HG02642 (cell line): ENCODE results near the gene TGM3.

Experiments
- ATAC-seq: cut with Tn5 transposase; IDR thresholded peaks from one replicate; pipeline ENCODE4 v1.9.1; 2021; ENCODE audit warnings: mild to moderate bottlenecking; ENCODE audit not compliant: unreplicated experiment, poor library complexity

TGM3 gene

GRCh38 chr20:2332711-2333110, 36.9 kb downstream of the TGM3 start:
- no peak for ATAC-seq

- no peak for ATAC-seq
Observed at GRCh38 chr20:2333821-2334220, 38.0 kb downstream of the TGM3 start.

DNA sequence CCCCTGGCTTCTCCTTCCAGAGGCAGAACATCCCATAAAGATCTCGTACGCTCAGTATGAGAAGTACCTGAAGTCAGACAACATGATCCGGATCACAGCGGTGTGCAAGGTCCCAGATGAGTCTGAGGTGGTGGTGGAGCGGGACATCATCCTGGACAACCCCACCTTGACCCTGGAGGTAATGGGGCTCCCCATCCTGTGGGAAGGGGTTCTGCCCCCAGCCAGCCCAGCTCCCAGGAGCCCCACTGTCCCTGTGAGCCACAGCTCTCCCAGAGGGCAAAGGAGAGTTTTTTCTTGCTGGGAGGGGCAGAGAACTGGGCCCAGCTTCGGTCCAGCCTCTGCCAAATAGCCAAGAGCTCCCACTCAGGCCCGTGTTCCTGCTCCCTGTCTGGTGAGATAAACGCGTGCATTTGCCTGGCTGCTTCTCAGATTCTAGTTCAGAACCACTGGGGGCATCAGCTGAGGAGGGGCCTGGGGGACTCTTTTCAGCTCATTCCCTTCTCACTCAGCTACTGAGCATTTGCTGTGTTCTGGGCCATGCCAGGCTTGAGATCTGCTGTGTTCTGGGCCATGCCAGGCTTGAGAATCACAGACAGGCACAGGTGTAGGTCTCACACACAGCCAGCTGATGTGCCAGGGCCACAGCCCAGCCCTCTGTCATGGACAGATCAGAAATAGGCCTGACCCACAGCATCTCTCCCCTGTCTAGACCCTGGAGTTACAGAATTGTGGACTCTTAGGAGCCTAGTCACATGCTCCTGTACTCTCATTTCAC, 39.5 kb downstream of the TGM3 start:
- ATAC-seq, result no peak

DNA sequence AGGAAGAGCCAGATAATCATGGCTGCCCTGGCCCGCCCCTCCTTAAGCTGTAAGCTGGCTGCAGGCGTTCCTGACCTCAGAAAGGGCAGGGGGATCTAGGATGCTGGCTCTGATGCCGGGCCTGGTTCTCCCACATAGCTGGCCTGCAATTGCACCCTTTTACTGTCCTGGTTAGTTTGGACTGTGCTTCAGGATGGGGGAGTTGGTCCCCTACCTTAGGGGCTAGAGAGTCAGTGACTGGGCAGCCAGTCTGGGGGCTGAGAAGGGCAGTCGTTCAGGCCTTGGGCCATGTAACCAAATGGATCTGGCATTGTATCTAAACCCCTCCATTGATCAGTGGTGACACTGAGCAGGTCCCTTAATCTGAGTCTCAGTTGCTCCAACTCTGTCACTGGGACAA, 40.7 kb downstream of the TGM3 start:
- ATAC-seq, result no peak

DNA sequence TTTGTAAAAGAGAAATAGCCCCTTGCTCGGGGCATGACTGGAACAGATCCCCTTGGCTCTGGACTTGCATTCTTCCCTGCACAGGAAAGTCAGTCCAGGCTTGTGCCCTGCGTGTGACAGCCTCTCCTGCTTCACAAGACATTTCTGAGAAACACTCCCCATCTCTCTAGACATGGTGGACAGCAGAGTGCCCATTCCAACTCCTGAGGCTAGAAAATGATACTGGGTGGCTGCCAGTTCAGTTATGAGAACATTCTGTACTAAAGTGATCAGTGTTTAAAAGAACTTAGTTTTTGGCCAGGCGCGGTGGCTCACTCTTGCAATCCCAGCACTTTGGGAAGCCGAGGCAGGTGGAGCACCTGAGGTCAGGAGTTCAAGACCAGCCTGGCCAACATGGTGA, 41.3 kb downstream of the TGM3 start:
- no peak for ATAC-seq

DNA sequence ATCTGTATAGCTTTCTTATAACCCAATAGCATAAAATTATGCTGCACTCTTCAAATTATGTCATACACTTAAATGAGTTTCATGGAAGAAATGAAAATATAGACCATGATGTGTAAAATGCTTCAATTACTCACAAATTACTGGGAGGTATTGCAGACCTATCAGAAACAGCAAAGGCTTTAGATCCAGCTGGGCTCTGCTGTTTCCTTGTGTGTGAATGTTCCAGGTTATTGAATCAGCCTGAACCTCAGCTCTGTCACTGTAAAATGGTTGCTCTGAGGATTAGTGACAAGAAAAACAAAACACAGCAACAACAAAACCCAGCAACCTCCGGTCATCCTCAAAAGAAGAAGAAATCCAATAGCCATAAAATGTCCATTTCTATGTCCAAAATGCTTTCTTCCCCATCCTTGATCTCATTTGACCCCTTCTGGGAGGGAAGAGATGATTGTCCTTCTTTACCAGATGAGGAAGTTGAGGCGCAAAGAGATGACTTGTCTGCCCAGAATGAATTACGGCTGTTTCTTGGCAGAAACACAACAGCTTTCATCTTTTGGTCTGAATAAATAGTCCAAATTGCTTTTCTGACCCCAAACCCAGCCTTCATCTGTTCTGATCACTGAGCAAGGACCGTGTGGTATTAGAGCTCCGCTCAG, 42.7 kb downstream of the TGM3 start:
- no peak for ATAC-seq

DNA sequence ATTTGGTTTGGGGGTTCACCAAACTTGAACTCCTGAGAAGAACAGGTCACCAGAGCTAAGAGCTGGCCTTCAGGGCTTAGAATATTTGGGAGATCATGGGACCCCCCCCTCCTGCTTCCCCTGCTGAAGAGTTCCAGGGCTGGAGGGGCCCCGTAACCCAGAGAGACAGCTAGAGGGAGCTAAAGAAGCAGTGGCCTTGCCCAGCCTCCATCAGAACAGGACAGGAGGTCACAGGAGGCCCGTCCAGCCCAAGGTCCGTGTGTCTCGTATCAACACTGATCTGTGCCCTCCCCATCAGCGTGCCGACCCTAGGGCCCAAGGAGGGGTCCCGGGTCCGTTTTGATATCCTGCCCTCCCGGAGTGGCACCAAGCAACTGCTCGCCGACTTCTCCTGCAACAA, 44.3 kb downstream of the TGM3 start:
- no peak for ATAC-seq

- ATAC-seq, result no peak
Observed at GRCh38 chr20:2340823-2341222, 45.0 kb downstream of the TGM3 start.

DNA sequence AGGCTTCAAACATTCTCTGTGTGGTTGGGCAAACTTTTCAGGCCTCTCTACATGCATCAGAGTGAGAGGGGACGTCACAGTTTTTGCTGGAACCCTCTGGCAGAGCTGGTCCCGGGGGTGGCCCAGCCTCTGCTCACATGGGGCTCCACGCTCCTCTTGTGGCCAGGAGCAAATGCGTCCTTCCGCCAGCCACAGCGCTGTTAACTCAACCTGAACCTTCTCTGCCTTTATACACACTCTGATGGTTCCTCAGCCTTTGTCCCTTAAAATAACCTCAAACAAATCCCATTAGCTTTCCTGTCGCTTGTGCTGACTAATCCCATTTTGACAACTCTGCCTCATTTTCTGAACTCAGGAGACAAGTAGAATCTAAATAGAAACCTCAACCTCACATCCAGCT, 45.5 kb downstream of the TGM3 start:
- no peak for ATAC-seq

GRCh38 chr20:2342243-2342642, 46.4 kb downstream of the TGM3 start:
- ATAC-seq, result no peak

- ATAC-seq, result no peak
Observed at GRCh38 chr20:2346188-2346587, 50.4 kb downstream of the TGM3 start.

- no peak for ATAC-seq
Observed at GRCh38 chr20:2348336-2348735, 52.5 kb downstream of the TGM3 start.

DNA sequence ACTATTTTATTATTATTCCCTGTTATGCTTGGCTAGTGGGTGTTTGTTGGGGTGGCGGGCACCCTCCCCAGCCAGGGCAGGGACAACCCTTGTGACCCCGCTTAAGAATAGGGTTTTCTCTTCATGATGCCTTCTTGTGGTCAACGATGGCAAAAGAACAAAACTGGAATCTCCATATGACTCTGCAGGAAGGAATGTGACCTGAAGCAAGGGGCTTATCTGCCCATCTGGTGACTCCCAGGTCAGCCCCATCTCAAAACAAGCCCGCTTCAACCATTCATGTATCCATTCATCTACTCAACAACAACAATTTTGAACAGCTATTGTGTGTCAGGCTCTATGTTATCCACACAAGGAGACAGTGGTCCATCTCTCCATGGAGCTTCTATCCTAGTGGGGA, 54.0 kb downstream of the TGM3 start:
- ATAC-seq, result no peak

DNA sequence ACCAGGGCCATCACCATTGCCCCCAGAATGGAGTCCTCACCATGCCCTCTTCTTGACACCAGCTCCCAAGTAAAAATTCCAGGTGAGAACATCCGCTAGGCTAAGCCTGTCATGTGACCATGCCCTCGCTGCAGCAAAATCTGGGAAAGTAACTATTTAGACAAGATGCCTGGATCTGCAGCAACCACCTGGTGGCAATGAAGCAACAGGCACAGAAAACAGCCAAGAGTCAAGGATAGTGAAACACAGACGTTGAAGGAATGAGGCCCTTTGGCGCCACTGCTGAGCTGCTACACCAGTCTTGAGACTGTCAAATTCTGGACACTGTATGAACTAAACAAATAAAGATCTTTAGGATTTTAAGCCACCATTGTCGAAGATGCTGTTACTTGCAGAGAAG, 54.8 kb downstream of the TGM3 start:
- ATAC-seq, result no peak

GRCh38 chr20:2353231-2353630, 57.4 kb downstream of the TGM3 start:
- ATAC-seq, result no peak

- no peak for ATAC-seq
Observed at GRCh38 chr20:2357114-2357513, 61.3 kb downstream of the TGM3 start.

- no peak for ATAC-seq
Observed at GRCh38 chr20:2358006-2358405, 62.2 kb downstream of the TGM3 start.

DNA sequence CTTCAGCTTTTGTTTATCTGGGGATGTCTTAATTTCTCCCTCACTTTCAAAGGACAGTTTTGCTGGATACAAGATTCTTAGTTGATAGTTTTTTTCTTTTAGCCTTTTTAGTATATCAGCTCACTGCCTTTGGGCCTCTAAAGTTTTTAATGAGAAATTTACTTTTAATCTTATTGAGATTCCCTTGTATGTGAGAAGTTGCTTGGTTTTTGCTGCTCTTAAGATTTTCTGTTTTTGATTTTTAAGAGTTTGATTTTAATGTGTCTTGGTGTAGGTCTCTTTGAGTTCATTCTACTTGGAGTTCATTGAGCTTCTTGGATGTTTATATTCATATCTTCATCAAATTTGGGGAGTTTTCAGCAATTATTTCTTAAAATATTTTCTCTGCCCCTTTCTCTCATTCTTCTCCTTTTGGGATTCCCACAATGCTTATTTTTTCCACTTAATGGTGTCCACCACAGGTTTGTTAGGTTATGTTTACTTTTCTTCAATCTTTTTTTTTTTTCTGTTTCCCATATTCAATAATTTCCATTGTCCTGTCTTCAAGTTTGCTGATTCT, 65.3 kb downstream of the TGM3 start:
- ATAC-seq, result no peak

DNA sequence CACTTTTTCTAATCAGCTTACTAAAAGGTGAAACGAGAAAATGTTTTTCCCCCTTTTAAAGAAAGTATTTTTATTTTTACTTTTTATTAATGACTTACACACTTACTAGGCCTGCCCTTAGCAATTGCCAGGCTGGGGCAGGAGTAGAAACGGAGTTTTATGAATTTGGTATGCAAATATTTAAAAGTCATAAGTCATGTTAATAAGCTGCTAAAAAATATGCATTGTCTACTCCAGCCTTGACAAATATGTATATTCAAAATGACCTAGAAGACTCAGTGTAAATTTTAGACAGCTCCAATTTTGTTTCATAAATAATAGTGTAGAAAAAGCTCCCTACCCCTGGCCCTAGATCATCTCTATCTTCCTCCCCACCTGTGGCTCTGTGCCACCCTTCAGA, 67.4 kb downstream of the TGM3 start:
- no peak for ATAC-seq

DNA sequence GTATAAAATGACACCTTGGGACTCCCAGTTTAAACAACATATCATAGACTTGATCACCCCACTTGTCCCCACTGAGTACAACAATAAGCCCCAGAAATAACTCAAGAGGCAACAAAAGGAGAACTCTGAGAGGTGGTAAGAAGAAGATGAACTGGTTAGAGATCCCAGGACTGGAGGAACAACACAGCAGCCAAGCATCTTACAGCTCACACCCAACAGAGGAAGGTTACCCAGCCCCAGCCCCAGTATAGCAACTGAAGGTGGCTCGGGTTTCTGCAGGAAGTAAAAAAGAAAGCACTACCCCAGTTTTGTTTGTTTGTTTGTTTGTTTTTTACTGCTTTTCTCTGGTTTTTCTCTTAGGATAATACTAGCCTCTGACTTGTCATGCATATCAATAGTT, 67.8 kb downstream of the TGM3 start:
- ATAC-seq, result no peak

- ATAC-seq, result no peak
Observed at GRCh38 chr20:2364044-2364443, 68.2 kb downstream of the TGM3 start.

DNA sequence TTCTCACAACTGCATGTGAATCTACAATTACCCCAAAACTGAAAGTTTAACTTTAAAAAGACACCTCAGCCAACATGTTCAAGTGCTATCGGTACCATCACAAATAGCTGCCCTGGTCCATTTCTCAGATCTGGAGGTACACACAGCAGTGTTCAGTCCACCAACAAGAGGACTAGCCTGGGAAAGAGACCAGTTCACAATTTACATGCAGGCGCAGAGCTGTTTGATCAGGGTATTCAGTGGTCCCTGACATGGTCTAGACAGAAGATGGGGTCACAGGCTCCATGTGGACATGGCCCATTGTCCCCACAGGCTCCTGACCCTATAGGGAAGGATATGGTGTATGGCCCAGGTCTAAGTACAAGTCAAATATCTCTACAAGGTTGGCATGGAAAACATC, 69.3 kb downstream of the TGM3 start:
- ATAC-seq, result no peak
